HTERT RPE-1 (cell line): ENCODE data around the gene LAMA1.

Experiments used
- in situ Hi-C: fragments of 300-500 bp; cut with MboI; formaldehyde crosslinking; loops from 4 replicates; pipeline ENCODE4 v1.14.3; 2020; ENCODE audit warnings: low sequenced_read_pairs

The LAMA1 gene

GRCh38 chr18:7105943-7106342 is 11.7 kb downstream of the LAMA1 start:
- in situ Hi-C loops = no loop called here

GRCh38 chr18:7105268-7105667 is 12.3 kb downstream of the LAMA1 start:
- in situ Hi-C loops = no loop called here

GRCh38 chr18:7104649-7105048 is 12.9 kb downstream of the LAMA1 start:
- in situ Hi-C loops = no loop called here

- in situ Hi-C loops = no loop called here
These were observed 15.5 kb downstream of the LAMA1 start for GRCh38 chr18:7102131-7102530.

- in situ Hi-C loops = no loop called here
These were observed 20.8 kb downstream of the LAMA1 start for GRCh38 chr18:7096838-7097237.

GRCh38 chr18:7094427-7094826 is 23.2 kb downstream of the LAMA1 start:
- in situ Hi-C loops = no loop called here

- in situ Hi-C loops = no loop called here
These were observed 26.8 kb downstream of the LAMA1 start for GRCh38 chr18:7090771-7091170.

- in situ Hi-C loops = no loop called here
These were observed 28.2 kb downstream of the LAMA1 start for GRCh38 chr18:7089369-7089768.

GRCh38 chr18:7084080-7085065 is 33.2 kb downstream of the LAMA1 start:
- in situ Hi-C loops = no loop called here

- in situ Hi-C loops = no loop called here
These were observed 34.9 kb downstream of the LAMA1 start for GRCh38 chr18:7082671-7083070.

- in situ Hi-C loops = no loop called here
These were observed 38.4 kb downstream of the LAMA1 start for GRCh38 chr18:7079231-7079630.

- in situ Hi-C loops = no loop called here
These were observed 45.0 kb downstream of the LAMA1 start for GRCh38 chr18:7072593-7072992.

- in situ Hi-C loops = no loop called here
These were observed 46.0 kb downstream of the LAMA1 start for GRCh38 chr18:7071600-7071999.

- in situ Hi-C loops = no loop called here
These were observed 47.1 kb downstream of the LAMA1 start for GRCh38 chr18:7070466-7070865.

GRCh38 chr18:7068871-7069590 is 48.6 kb downstream of the LAMA1 start:
- in situ Hi-C loops = no loop called here

GRCh38 chr18:7066965-7067555 is 50.5 kb downstream of the LAMA1 start:
- in situ Hi-C loops = no loop called here

GRCh38 chr18:7065736-7066135 is 51.9 kb downstream of the LAMA1 start:
- in situ Hi-C loops = no loop called here

- in situ Hi-C loops = no loop called here
These were observed 53.3 kb downstream of the LAMA1 start for GRCh38 chr18:7064346-7064745.

GRCh38 chr18:7062811-7063210 is 54.8 kb downstream of the LAMA1 start:
- in situ Hi-C loops = no loop called here

- in situ Hi-C loops = no loop called here
These were observed 55.4 kb downstream of the LAMA1 start for GRCh38 chr18:7062236-7062635.

- in situ Hi-C loops = no loop called here
These were observed 58.3 kb downstream of the LAMA1 start for GRCh38 chr18:7059276-7059675.

- in situ Hi-C loops = no loop called here
These were observed 61.6 kb downstream of the LAMA1 start for GRCh38 chr18:7056026-7056425.
